NCI-H1417 (cell line): ENCODE results near the gene CLEC1A.
"Not testable (repeated sequence)": the region's sequence is repeated elsewhere in the genome, so short reads cannot be mapped to it uniquely, and the experiment has no call there.

Experiments
- DNase-seq, 3 experiments: peaks; one replicate each; lab custom pipeline; 2025; lab: John Stamatoyannopoulos, UW

Gene CLEC1A

GRCh38 chr12:10042167-10042566 lies 56.6 kb downstream of the CLEC1A start:
- no peak for DNase-seq

- peak in 1 of 3 experiments; percentile 27 for DNase-seq
Measured at GRCh38 chr12:10033783-10034545, 64.8 kb downstream of the CLEC1A start.

GRCh38 chr12:10031771-10032175 lies 67.0 kb downstream of the CLEC1A start:
- no peak for DNase-seq

GRCh38 chr12:10031321-10031720 lies 67.5 kb downstream of the CLEC1A start:
- no peak for DNase-seq

GRCh38 chr12:10030446-10030845 lies 68.3 kb downstream of the CLEC1A start, which contains the start of gene CLEC9A:
CLEC9A (plus strand) TSS chr12:10030682; CDS start chr12:10052688, 22,006 bp downstream.
- no peak for DNase-seq

GRCh38 chr12:10027721-10028120 lies 71.1 kb downstream of the CLEC1A start:
- no peak for DNase-seq

GRCh38 chr12:10027311-10027710 lies 71.5 kb downstream of the CLEC1A start:
- no peak for DNase-seq

GRCh38 chr12:10026666-10027065 lies 72.1 kb downstream of the CLEC1A start:
- DNase-seq: not testable (repeated sequence)

- no peak for DNase-seq
Measured at GRCh38 chr12:10025236-10025635, 73.5 kb downstream of the CLEC1A start.

GRCh38 chr12:10021342-10021741 lies 77.4 kb downstream of the CLEC1A start:
- DNase-seq: no peak
